Measurements from ENCODE around the gene SCP2. TPM values are rescaled to one million over a fixed set of nuclear protein-coding genes. Genes with fewer than 3 reads are reported as not detected.

The SCP2 gene
- total RNA-seq, 1 experiment from 2014 or later = 53.8 TPM

DNA sequence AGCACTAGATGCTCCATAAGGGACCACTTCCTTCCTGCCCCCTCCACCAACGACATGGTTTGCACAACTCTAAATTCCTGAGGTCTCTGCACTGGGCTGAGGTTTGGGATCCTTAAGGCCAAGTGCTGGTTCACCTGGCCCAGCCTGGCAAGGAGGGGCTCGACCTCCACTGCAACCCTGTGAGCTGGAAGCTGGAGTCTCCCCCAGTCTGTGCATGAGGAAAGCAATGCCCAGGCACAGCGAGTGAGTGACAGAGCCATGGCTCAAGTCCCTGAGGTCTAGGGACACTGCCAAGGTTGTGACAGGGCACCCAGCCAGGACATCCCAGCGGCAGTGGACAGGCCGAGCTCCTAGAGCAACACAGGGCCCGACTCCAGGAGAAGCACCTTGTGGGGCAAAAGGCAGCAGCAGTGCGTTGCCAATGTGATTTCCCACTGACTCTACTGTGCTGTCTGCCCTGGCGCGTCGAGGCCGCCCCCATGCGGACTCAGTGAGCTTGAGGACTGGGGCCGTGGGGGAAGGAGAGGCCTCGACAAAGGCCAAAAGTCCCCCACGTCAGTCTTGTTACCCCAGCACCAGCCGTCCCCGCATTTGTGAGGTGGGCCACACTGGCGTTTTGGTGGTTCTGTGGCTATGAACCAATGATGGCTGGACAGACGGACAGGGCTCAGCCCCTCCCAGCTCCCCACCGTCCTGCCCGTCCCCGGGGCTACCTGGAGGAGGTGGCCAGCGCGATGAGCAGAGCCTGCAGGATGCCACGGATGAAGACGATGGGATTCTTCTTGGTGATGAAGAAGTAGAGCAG, 165.0 kb downstream of the SCP2 start:
- no peak overlapping the region for H3K27ac Mint-ChIP-seq (ENCODE audit: low read depth, unreplicated experiment)
- POLR2A ChIA-PET = no interaction called here
- no peak overlapping the region for H3K4me3 Mint-ChIP-seq (ENCODE audit: unreplicated experiment)
- intact Hi-C loops (cut with micrococcal nuclease) = no loop called here
- TF ChIP-seq, protein P1, sequence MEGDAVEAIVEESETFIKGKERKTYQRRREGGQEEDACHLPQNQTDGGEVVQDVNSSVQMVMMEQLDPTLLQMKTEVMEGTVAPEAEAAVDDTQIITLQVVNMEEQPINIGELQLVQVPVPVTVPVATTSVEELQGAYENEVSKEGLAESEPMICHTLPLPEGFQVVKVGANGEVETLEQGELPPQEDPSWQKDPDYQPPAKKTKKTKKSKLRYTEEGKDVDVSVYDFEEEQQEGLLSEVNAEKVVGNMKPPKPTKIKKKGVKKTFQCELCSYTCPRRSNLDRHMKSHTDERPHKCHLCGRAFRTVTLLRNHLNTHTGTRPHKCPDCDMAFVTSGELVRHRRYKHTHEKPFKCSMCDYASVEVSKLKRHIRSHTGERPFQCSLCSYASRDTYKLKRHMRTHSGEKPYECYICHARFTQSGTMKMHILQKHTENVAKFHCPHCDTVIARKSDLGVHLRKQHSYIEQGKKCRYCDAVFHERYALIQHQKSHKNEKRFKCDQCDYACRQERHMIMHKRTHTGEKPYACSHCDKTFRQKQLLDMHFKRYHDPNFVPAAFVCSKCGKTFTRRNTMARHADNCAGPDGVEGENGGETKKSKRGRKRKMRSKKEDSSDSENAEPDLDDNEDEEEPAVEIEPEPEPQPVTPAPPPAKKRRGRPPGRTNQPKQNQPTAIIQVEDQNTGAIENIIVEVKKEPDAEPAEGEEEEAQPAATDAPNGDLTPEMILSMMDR (IDR thresholded peaks at IDR 0.05; ENCODE audit: unreplicated experiment) = no peak
- no TSS peak for BruUV-seq (replicated peaks)
- no peaks in the 10 kb centered on the region for H3K27me3 Mint-ChIP-seq (ENCODE audit: insufficient read depth, unreplicated experiment)
- CTCF ChIA-PET = interaction anchor here (0.6 kb wide), 1 partner anchor 91 kb away, joined by 3 read pairs; no protein-coding TSS in a partner anchor
- H3K9me3 Mint-ChIP-seq (ENCODE audit: unreplicated experiment) = no peaks in the 10 kb centered on the region
- no peaks in the 10 kb centered on the region for H3K36me3 Mint-ChIP-seq (ENCODE audit: insufficient read depth, unreplicated experiment)
- DNase-seq (ENCODE audit: unreplicated experiment) = no peak
- no peaks in the 10 kb centered on the region for H3K4me1 Mint-ChIP-seq (ENCODE audit: insufficient read depth, unreplicated experiment)

DNA sequence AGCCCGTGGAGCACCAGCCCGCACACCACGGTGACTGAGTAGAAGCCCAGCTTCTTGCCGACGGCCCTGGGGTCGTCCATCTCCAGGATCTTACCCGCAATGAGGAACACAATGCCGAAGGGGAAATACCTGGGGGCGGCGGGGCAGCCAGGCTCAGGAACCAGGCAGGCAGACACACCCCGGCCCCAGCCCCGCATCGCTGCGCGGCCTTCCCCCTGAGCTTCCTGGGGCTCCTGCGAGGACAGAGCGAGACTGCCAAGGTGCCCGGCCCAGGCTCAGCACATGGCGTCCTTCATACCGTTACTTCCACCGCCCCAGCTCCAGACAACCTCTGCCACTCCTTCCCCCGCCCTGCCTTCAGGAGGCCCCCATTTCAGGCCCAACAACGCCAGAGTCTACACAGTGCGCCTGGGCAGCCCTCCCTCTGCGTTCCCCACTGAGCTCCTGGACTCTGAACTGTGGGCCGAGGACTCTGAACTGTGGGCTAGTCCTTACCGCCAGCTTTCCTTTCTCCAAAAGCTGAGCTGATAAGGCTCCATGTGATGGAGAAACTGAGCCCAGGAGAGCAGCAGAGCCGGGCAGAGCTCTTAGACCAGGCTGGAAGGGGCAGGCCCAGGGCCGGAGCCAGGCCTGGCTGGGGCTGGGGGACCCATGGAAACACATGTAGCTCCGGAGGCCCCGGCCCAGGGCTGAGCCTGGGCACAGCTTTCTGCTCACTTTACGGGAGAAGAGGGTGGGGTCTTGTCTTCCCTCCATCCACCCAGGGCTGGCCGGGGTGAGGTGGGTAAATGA, 165.8 kb downstream of the SCP2 start:
- Mint-ChIP-seq H3K36me3 (ENCODE audit: insufficient read depth, unreplicated experiment) (no peaks in the 10 kb centered on the region), H3K27ac (ENCODE audit: low read depth, unreplicated experiment) (no peak overlapping the region), H3K4me1 (ENCODE audit: insufficient read depth, unreplicated experiment) (no peaks in the 10 kb centered on the region), H3K4me3 (ENCODE audit: unreplicated experiment) (no peak overlapping the region), H3K9me3 (ENCODE audit: unreplicated experiment) (no peaks in the 10 kb centered on the region), H3K27me3 (ENCODE audit: insufficient read depth, unreplicated experiment) (no peaks in the 10 kb centered on the region)
- no peak for DNase-seq (ENCODE audit: unreplicated experiment)
- intact Hi-C loops (cut with micrococcal nuclease) = no loop called here
- POLR2A ChIA-PET = interaction anchor here (0.6 kb wide), 1 partner anchor 78 kb away, joined by 3 read pairs; no protein-coding TSS in a partner anchor
- TF ChIP-seq, protein P1 (IDR thresholded peaks at IDR 0.05; ENCODE audit: unreplicated experiment) = no peak
- BruUV-seq (replicated peaks) = no TSS peak
- CTCF ChIA-PET = no interaction called here

DNA sequence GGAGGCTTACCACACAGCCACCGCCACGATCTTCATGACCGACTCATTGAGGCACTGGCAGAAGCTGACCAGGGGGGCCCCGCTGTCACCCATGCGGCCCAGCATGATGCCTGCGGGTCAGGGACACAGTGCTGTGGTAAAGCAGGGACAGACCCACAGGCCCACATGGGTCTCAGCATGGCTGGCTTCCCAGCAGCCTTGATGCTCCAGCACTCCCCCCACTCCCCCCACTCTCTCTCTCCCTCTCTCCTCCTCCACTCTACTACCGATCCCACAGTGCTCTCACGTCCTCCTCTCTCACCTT, 166.3 kb downstream of the SCP2 start:
- H3K4me3 Mint-ChIP-seq (ENCODE audit: unreplicated experiment) = no peak overlapping the region
- H3K36me3 Mint-ChIP-seq (ENCODE audit: insufficient read depth, unreplicated experiment) = no peaks in the 10 kb centered on the region
- intact Hi-C loops (cut with micrococcal nuclease) = no loop called here
- TF ChIP-seq, protein P1 (IDR thresholded peaks at IDR 0.05; ENCODE audit: unreplicated experiment) = no peak
- ChIA-PET CTCF (no interaction called here), POLR2A (interaction anchor here (0.6 kb wide), 1 partner anchor 78 kb away, joined by 3 read pairs; no protein-coding TSS in a partner anchor)
- no peaks in the 10 kb centered on the region for H3K4me1 Mint-ChIP-seq (ENCODE audit: insufficient read depth, unreplicated experiment)
- H3K27ac Mint-ChIP-seq (ENCODE audit: low read depth, unreplicated experiment) = no peak overlapping the region
- BruUV-seq (replicated peaks) = no TSS peak
- H3K9me3 Mint-ChIP-seq (ENCODE audit: unreplicated experiment) = no peaks in the 10 kb centered on the region
- H3K27me3 Mint-ChIP-seq (ENCODE audit: insufficient read depth, unreplicated experiment) = no peaks in the 10 kb centered on the region
- DNase-seq (ENCODE audit: unreplicated experiment) = no peak

- no peaks in the 10 kb centered on the region for H3K9me3 Mint-ChIP-seq (ENCODE audit: unreplicated experiment)
- ChIA-PET CTCF (interaction anchor here (0.7 kb wide), 1 partner anchor 1299 kb away, joined by 3 read pairs; no protein-coding TSS in a partner anchor), POLR2A (interaction anchor here (0.6 kb wide), 1 partner anchor 79 kb away, joined by 3 read pairs; no protein-coding TSS in a partner anchor)
- no peaks in the 10 kb centered on the region for H3K27me3 Mint-ChIP-seq (ENCODE audit: insufficient read depth, unreplicated experiment)
- no peak overlapping the region for H3K27ac Mint-ChIP-seq (ENCODE audit: low read depth, unreplicated experiment)
- DNase-seq (ENCODE audit: unreplicated experiment) = no peak
- H3K4me3 Mint-ChIP-seq (ENCODE audit: unreplicated experiment) = no peak overlapping the region
- no TSS peak for BruUV-seq (replicated peaks)
- intact Hi-C loops (cut with micrococcal nuclease) = no loop called here
- no peaks in the 10 kb centered on the region for H3K36me3 Mint-ChIP-seq (ENCODE audit: insufficient read depth, unreplicated experiment)
- TF ChIP-seq, protein P1 (IDR thresholded peaks at IDR 0.05; ENCODE audit: unreplicated experiment) = no peak
- H3K4me1 Mint-ChIP-seq (ENCODE audit: insufficient read depth, unreplicated experiment) = no peaks in the 10 kb centered on the region
Observed at GRCh38 chr1:53093778-53094532, 166.9 kb downstream of the SCP2 start.

Data from MCF 10A (cell line).